Calu3 (cell line): ENCODE data around the gene SUSD3. TPM values are rescaled to one million over a fixed set of nuclear protein-coding genes. Genes with fewer than 3 reads are reported as not detected.

Source experiments
- BruUV-seq: library from RNA; stranded (reverse); fragments of 400-500 nt; replicated peaks from 2 replicates; lab custom pipeline; 2021; lab: Mats Ljungman, UMichigan
- CTCF ChIA-PET: fragments of 300-600 bp; sonication (Branson Sonifier 250); formaldehyde crosslinking; loops from one replicate; lab custom pipeline; 2022; ENCODE audit warnings: antibody characterized with exemption; lab: Charles Lee
- DNase-seq: peaks from one replicate; pipeline ENCODE4 v3.0.0; 2022
- H3K27ac Mint-ChIP-seq: one replicate; pipeline ENCODE4 v1.8.0; 2022; ENCODE audit warnings: mixed read lengths; ENCODE audit not compliant: unreplicated experiment
- H3K27me3 Mint-ChIP-seq: one replicate; pipeline ENCODE4 v1.8.0; 2022; ENCODE audit warnings: mixed read lengths; ENCODE audit not compliant: unreplicated experiment
- H3K36me3 Mint-ChIP-seq: one replicate; pipeline ENCODE4 v1.8.0; 2022; ENCODE audit warnings: mild to moderate bottlenecking, moderate library complexity, mixed read lengths; ENCODE audit not compliant: insufficient read depth, unreplicated experiment
- H3K4me1 Mint-ChIP-seq: one replicate; pipeline ENCODE4 v1.8.0; 2022; ENCODE audit warnings: mild to moderate bottlenecking, low read depth, mixed read lengths; ENCODE audit not compliant: unreplicated experiment
- H3K4me3 Mint-ChIP-seq: one replicate; pipeline ENCODE4 v1.8.0; 2022; ENCODE audit warnings: mild to moderate bottlenecking, low read depth, moderate library complexity, mixed read lengths; ENCODE audit not compliant: unreplicated experiment
- H3K9me3 Mint-ChIP-seq: one replicate; pipeline ENCODE4 v1.8.0; 2022; ENCODE audit warnings: low read depth, mixed read lengths; ENCODE audit not compliant: unreplicated experiment
- CTCF ChIP-seq: fragments of 200-600 bp; IDR thresholded peaks from one replicate; pipeline ENCODE4 v1.8.0; 2022; ENCODE audit warnings: antibody characterized with exemption; ENCODE audit not compliant: unreplicated experiment
- intact Hi-C: fragments of 100-400 bp; cut with micrococcal nuclease; formaldehyde crosslinking; loops from one replicate; pipeline ENCODE4 v1.10.0; 2022; ENCODE audit not compliant: unreplicated experiment
- total RNA-seq: library from RNA; stranded (reverse); gene quantifications from 2 replicates; pipeline ENCODE4 v1.2.3, GENCODE V29; 2022

Gene SUSD3
- total RNA-seq, 1 experiment from 2014 or later = 1.3 TPM

DNA sequence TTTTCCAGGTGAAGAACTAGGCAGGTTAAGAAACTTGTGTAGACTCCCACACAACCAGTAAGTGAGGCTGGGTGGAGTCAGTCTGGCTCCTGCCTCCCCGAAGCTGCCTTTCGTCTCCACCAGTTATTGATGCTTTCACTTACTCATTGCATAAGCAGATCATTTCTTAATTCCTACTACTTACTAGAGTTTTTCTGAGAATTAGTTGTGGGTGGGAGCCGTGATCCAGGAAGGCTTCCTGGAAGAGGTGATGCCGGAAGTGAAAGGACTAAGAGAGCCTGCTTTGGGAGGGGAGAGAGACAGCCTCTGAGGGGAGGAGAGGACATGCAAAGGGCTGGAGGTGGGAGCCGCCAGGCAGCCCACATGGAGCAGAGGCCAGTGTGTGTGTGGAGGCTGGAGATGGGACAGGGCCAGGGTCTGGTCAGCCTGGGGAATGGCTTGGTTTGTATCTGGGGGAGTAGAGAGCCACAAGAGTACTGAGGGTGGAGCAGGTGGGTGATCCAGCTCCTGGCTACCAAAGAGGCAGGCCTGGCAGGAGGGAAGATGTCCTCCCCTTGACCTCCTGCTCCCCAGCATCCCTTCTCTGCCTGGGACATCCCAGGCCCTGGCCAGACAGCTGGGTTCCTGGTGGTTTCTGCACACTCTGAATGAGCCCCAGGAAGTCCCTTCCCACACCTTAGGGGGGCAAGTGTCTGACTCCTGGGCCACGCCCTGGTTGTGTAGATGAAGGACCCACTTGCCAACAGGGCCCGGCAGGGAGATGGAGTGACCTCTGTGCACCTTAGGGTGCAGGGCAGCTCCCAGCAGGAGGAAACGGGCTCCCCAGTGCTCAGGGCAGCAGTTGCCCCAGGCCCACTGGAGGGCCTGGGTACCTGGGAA lies 25.3 kb downstream of the SUSD3 start:
- no peak for TF ChIP-seq CTCF
- Mint-ChIP-seq H3K27me3 (no peaks in the 10 kb centered on the region), H3K4me1 (no peaks in the 10 kb centered on the region), H3K9me3 (no peaks in the 10 kb centered on the region), H3K27ac (no peak overlapping the region), H3K36me3 (no peaks in the 10 kb centered on the region), H3K4me3 (no peak overlapping the region)
- intact Hi-C loops = no loop called here
- CTCF ChIA-PET = no interaction called here
- DNase-seq = no peak
- no TSS peak for BruUV-seq

- no peak for TF ChIP-seq CTCF
- CTCF ChIA-PET = no interaction called here
- Mint-ChIP-seq H3K27ac (no peak overlapping the region), H3K4me1 (no peaks in the 10 kb centered on the region), H3K9me3 (no peaks in the 10 kb centered on the region), H3K27me3 (no peaks in the 10 kb centered on the region), H3K36me3 (no peaks in the 10 kb centered on the region), H3K4me3 (no peak overlapping the region)
- DNase-seq = no peak
- no TSS peak for BruUV-seq
- intact Hi-C loops = no loop called here
Observed at GRCh38 chr9:93084471-93084881, 26.0 kb downstream of the SUSD3 start.

DNA sequence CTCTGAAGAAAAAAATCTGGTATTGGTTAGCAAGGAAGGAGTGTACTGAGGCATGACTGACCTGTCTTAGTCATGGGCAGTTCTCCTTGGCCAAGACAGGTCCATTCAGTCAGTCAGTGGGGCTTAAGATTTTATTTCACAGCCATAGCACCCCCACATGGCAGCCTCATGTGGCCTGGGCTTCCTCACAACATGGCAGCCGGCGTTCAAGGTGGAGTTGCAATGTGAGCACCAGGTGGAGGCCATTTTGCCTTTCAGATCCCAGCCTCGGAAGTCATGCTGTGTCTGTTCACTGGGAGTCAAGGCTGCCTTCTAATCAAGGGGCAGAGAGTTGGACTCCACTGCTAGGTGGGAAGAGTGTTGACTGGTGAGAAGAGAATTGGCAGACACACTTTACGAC lies 27.2 kb downstream of the SUSD3 start:
- DNase-seq = no peak
- TF ChIP-seq CTCF = no peak
- H3K4me1 Mint-ChIP-seq = no peaks in the 10 kb centered on the region
- CTCF ChIA-PET = no interaction called here
- H3K27me3 Mint-ChIP-seq = no peaks in the 10 kb centered on the region
- BruUV-seq = no TSS peak
- H3K36me3 Mint-ChIP-seq = no peaks in the 10 kb centered on the region
- no peaks in the 10 kb centered on the region for H3K9me3 Mint-ChIP-seq
- no peak overlapping the region for H3K27ac Mint-ChIP-seq
- intact Hi-C loops = no loop called here
- no peak overlapping the region for H3K4me3 Mint-ChIP-seq

- BruUV-seq = no TSS peak
- peaks cover 6% of the 10 kb centered on the region for H3K36me3 Mint-ChIP-seq
- H3K27me3 Mint-ChIP-seq = no peaks in the 10 kb centered on the region
- no peak overlapping the region for H3K4me3 Mint-ChIP-seq
- H3K4me1 Mint-ChIP-seq = no peaks in the 10 kb centered on the region
- CTCF ChIA-PET = no interaction called here
- H3K27ac Mint-ChIP-seq = no peak overlapping the region
- peaks cover 4% of the 10 kb centered on the region for H3K9me3 Mint-ChIP-seq
- intact Hi-C loops = no loop called here
- TF ChIP-seq CTCF = no peak
- no peak for DNase-seq
Observed at GRCh38 chr9:93086447-93087224, 28.1 kb downstream of the SUSD3 start.
